Adrenal gland (tissue), 5 donors: ENCODE measurements around the gene CXCR5.

Experiments used
- POLR2A ChIP-seq, 2 donors: fragments of 450-650 bp; IDR thresholded peaks; one replicate each; pipeline ENCODE4 v1.6.1; 2017; ENCODE audit warnings: antibody characterized with exemption in 2 of 2, mild to moderate bottlenecking in 2 of 2, moderate library complexity in 1 of 2
- TF ChIP-seq, protein P1 (sequence below), 6 experiments: fragments of 450-650 bp in 4 of 6; fragments of 200-600 bp in 2 of 6; sonication (generic) in 1 of 6; IDR thresholded peaks; 1 replicate in 5 of 6; 2 replicates in 1 of 6; pipeline versions ENCODE4 v1.5.1 to v1.8.0; 2016 to 2021; ENCODE audit warnings: antibody characterized with exemption in 6 of 6, mild to moderate bottlenecking in 2 of 6, moderate library complexity in 1 of 6
- donor health status: DM: no; HTN: no; CAD: no.

DNA sequence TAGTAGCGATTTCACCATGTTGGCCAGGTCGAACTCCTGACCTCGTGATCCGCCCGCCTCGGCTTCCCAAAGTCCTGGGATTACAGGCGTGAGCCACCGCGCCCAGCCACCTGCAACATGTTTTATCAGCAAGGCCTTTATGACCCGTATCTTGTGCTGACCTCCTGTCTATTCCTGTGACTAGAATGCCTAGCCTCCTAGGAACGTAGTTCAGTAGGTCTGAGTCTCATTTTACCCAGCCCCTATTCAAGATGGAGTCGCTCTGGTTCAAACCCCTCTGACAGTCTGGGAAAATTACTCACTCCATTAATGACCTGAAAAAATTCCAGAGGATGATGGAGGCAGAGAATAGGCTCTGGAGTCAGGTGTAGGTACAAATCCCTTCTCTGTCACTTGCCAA, 30.0 kb upstream of the CXCR5 start:
- TF ChIP-seq, protein P1, sequence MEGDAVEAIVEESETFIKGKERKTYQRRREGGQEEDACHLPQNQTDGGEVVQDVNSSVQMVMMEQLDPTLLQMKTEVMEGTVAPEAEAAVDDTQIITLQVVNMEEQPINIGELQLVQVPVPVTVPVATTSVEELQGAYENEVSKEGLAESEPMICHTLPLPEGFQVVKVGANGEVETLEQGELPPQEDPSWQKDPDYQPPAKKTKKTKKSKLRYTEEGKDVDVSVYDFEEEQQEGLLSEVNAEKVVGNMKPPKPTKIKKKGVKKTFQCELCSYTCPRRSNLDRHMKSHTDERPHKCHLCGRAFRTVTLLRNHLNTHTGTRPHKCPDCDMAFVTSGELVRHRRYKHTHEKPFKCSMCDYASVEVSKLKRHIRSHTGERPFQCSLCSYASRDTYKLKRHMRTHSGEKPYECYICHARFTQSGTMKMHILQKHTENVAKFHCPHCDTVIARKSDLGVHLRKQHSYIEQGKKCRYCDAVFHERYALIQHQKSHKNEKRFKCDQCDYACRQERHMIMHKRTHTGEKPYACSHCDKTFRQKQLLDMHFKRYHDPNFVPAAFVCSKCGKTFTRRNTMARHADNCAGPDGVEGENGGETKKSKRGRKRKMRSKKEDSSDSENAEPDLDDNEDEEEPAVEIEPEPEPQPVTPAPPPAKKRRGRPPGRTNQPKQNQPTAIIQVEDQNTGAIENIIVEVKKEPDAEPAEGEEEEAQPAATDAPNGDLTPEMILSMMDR (IDR thresholded peaks at IDR 0.05): no peak
- TF ChIP-seq POLR2A (IDR thresholded peaks at IDR 0.05): no peak
